IMR-90 (cell line): Measurements from ENCODE around the gene TNNI2. TPM values are rescaled to one million over a fixed set of nuclear protein-coding genes. Genes with fewer than 3 reads are reported as not detected.

Source experiments
- ATAC-seq: fragments of 200-7000 bp; cut with Tn5 transposase; 2 replicates; pipeline ENCODE4 v1.9.1; 2020; ENCODE audit warnings: low read depth, mild to moderate bottlenecking, moderate library complexity
- BruUV-seq: library from RNA; stranded (reverse); fragments of 400-500 nt; replicated peaks from 2 replicates; lab custom pipeline; 2021; lab: Mats Ljungman, UMichigan
- CTCF ChIA-PET: fragments of 300-600 bp; formaldehyde crosslinking; extraction: SDS; loops from one replicate; lab custom pipeline; 2021; ENCODE audit warnings: antibody characterized with exemption; lab: Yijun Ruan, JAX
- POLR2A ChIA-PET: fragments of 300-600 bp; sonication (Branson Sonifier 250); formaldehyde crosslinking; loops from one replicate; lab custom pipeline; 2022; ENCODE audit warnings: antibody characterized with exemption; ENCODE audit not compliant: unreplicated experiment; lab: Charles Lee
- DNase-seq: peaks from one replicate; pipeline ENCODE4 v3.0.0; 2013
- H2AFZ ChIP-seq: replicated peaks from 2 replicates; pipeline ENCODE3; 2013; ENCODE audit warnings: low read length, mild to moderate bottlenecking; ENCODE audit not compliant: poor library complexity
- H2AK5ac ChIP-seq: 2 replicates; pipeline ENCODE4 v1.6.1; 2013; ENCODE audit warnings: low read depth, low read length, inconsistent platforms
- H2AK9ac ChIP-seq: replicated peaks from 2 replicates; pipeline ENCODE3; 2013; ENCODE audit warnings: mild to moderate bottlenecking, low read depth, low read length, moderate library complexity; ENCODE audit not compliant: poor library complexity
- H2BK120ac ChIP-seq: 2 replicates; pipeline ENCODE4 v1.6.1; 2013; ENCODE audit warnings: low read depth, low read length, inconsistent platforms
- H2BK15ac ChIP-seq: 3 replicates; pipeline ENCODE4 v1.6.1; 2013; ENCODE audit warnings: low read depth, low read length, inconsistent platforms
- H2BK20ac ChIP-seq: 2 replicates; pipeline ENCODE4 v1.6.1; 2013; ENCODE audit warnings: low read depth, mild to moderate bottlenecking, inconsistent platforms, low read length, moderate library complexity
- H2BK5ac ChIP-seq: 2 replicates; pipeline ENCODE4 v1.6.1; 2013; ENCODE audit warnings: mild to moderate bottlenecking, low read depth, low read length, inconsistent platforms; ENCODE audit not compliant: poor library complexity, severe bottlenecking
- H3K14ac ChIP-seq: replicated peaks from 2 replicates; pipeline ENCODE4 v1.6.1; 2013; ENCODE audit warnings: low read depth, low read length, inconsistent platforms
- H3K18ac ChIP-seq: 2 replicates; pipeline ENCODE4 v1.6.1; 2013; ENCODE audit warnings: low read depth, low read length, control low read depth
- H3K23ac ChIP-seq: 2 replicates; pipeline ENCODE4 v1.6.1; 2013; ENCODE audit warnings: low read depth, low read length, inconsistent platforms
- H3K27ac ChIP-seq: 2 replicates; pipeline ENCODE4 v1.5.1; 2013; ENCODE audit warnings: mild to moderate bottlenecking, control low read depth, low read length; ENCODE audit not compliant: insufficient read depth
- H3K27me3 ChIP-seq: 2 replicates; pipeline ENCODE4 v1.6.1; 2013; ENCODE audit warnings: low read length; ENCODE audit not compliant: control insufficient read depth, insufficient read depth
- H3K36me3 ChIP-seq: 2 replicates; pipeline ENCODE4 v1.6.1; 2013; ENCODE audit warnings: low read length, mixed read lengths; ENCODE audit not compliant: control insufficient read depth, insufficient read depth
- H3K4ac ChIP-seq: 2 replicates; pipeline ENCODE4 v1.6.1; 2013; ENCODE audit warnings: low read depth, low read length, inconsistent platforms
- H3K4me1 ChIP-seq: 2 replicates; pipeline ENCODE4 v1.6.1; 2013; ENCODE audit warnings: low read length, mixed read lengths; ENCODE audit not compliant: control insufficient read depth, insufficient read depth
- H3K4me2 ChIP-seq: 2 replicates; pipeline ENCODE4 v1.6.1; 2013; ENCODE audit warnings: low read depth, mild to moderate bottlenecking, control low read depth, low read length, moderate library complexity
- H3K4me3 ChIP-seq: 2 replicates; pipeline ENCODE4 v1.5.1; 2013; ENCODE audit warnings: low read depth, mild to moderate bottlenecking, control low read depth, low read length, moderate library complexity; ENCODE audit not compliant: insufficient read depth
- H3K56ac ChIP-seq: 2 replicates; pipeline ENCODE4 v1.6.1; 2013; ENCODE audit warnings: low read length, inconsistent platforms; ENCODE audit not compliant: insufficient read depth; ENCODE audit errors: extremely low read depth
- H3K79me1 ChIP-seq, 2 experiments: 2 replicates each; pipeline ENCODE4 v1.6.1; 2013; ENCODE audit warnings: low read length in 2 of 2, inconsistent platforms in 1 of 2, low read depth in 1 of 2
- H3K9ac ChIP-seq: 2 replicates; pipeline ENCODE4 v1.6.1; 2013; ENCODE audit warnings: low read depth, low read length, control low read depth
- H3K9me1 ChIP-seq: 2 replicates; pipeline ENCODE4 v1.6.1; 2013; ENCODE audit warnings: low read length, inconsistent platforms; ENCODE audit not compliant: insufficient read depth
- H3K9me3 ChIP-seq: 2 replicates; pipeline ENCODE4 v1.6.1; 2013; ENCODE audit warnings: low read length; ENCODE audit not compliant: control insufficient read depth, insufficient read depth
- H4K20me1 ChIP-seq: 2 replicates; pipeline ENCODE4 v1.6.1; 2013; ENCODE audit warnings: low read length, inconsistent platforms; ENCODE audit not compliant: insufficient read depth
- H4K5ac ChIP-seq: 2 replicates; pipeline ENCODE4 v1.6.1; 2013; ENCODE audit warnings: mild to moderate bottlenecking, low read depth, low read length, control low read depth
- H4K8ac ChIP-seq, 2 experiments: 2 replicates each; pipeline ENCODE4 v1.6.1; 2013; ENCODE audit warnings: low read depth in 2 of 2, low read length in 2 of 2, control low read depth in 1 of 2, inconsistent platforms in 1 of 2
- H4K91ac ChIP-seq: 2 replicates; pipeline ENCODE4 v1.6.1; 2013; ENCODE audit warnings: low read depth, low read length, inconsistent platforms; ENCODE audit not compliant: insufficient read depth
- BHLHE40 ChIP-seq: fragments of 150-350 bp; IDR thresholded peaks from 2 replicates; pipeline ENCODE4 v1.6.1; 2016; ENCODE audit warnings: mild to moderate bottlenecking, low read depth, low read length
- CEBPB ChIP-seq: IDR thresholded peaks from 2 replicates; pipeline ENCODE4 v1.6.1; 2012; ENCODE audit warnings: low read depth, low read length, improper control_type of control experiment
- CHD1 ChIP-seq: IDR thresholded peaks from 2 replicates; pipeline ENCODE4 v1.6.1; 2012; ENCODE audit warnings: low read depth, low read length, improper control_type of control experiment
- CTCF ChIP-seq: conservative IDR thresholded peaks from 2 replicates; pipeline ENCODE4 v1.5.1; 2012; ENCODE audit warnings: mild to moderate bottlenecking, low read depth, low read length, improper control_type of control experiment
- FOS ChIP-seq: fragments of 150-350 bp; IDR thresholded peaks from 2 replicates; pipeline ENCODE4 v1.6.1; 2016; ENCODE audit warnings: low read depth, low read length
- MAFK ChIP-seq: IDR thresholded peaks from 2 replicates; pipeline ENCODE4 v1.6.1; 2012; ENCODE audit warnings: low read depth, low read length, improper control_type of control experiment
- MAZ ChIP-seq: IDR thresholded peaks from 2 replicates; pipeline ENCODE4 v1.6.1; 2012; ENCODE audit warnings: low read depth, mild to moderate bottlenecking, low read length, improper control_type of control experiment, moderate library complexity, borderline replicate concordance
- RAD21 ChIP-seq: IDR thresholded peaks from 2 replicates; pipeline ENCODE4 v1.6.1; 2012; ENCODE audit warnings: low read length, improper control_type of control experiment
- RFX5 ChIP-seq: IDR thresholded peaks from 2 replicates; pipeline ENCODE4 v1.8.0; 2012; ENCODE audit warnings: low read depth, mild to moderate bottlenecking, low read length, moderate library complexity
- SMC3 ChIP-seq: fragments of 150-350 bp; IDR thresholded peaks from 2 replicates; pipeline ENCODE4 v1.6.1; 2016; ENCODE audit warnings: low read depth, mild to moderate bottlenecking, antibody characterized with exemption, low read length, moderate library complexity
- USF2 ChIP-seq: fragments of 150-350 bp; IDR thresholded peaks from 2 replicates; pipeline ENCODE4 v1.6.1; 2017; ENCODE audit warnings: mild to moderate bottlenecking, antibody characterized with exemption, low read length, low read depth
- WGBS, 2 experiments: methylation state at CpG; one replicate each; pipeline versions ENCODE4 v1.1.5 to v1.1.7; 2013; ENCODE audit warnings: missing lambda C conversion rate in 2 of 2; ENCODE audit not compliant: insufficient read length in 1 of 2; ENCODE audit errors: extremely low coverage in 2 of 2; 5-methylcytosine and 5-hydroxymethylcytosine counted together
- dilution Hi-C: fragments of 300-500 bp; cut with HindIII; formaldehyde crosslinking; loops from one replicate; pipeline ENCODE4 v1.14.3; 2018; ENCODE audit warnings: low sequenced_read_pairs; ENCODE audit not compliant: unreplicated experiment
- in situ Hi-C: fragments of 300-500 bp; cut with MboI; formaldehyde crosslinking; loops from 3 replicates; pipeline ENCODE4 v1.14.3; 2019; ENCODE audit warnings: low sequenced_read_pairs, inconsistent platforms, mixed read lengths
- intact Hi-C: fragments of 100-400 bp; cut with micrococcal nuclease; formaldehyde crosslinking; loops from 2 replicates; pipeline ENCODE4 v1.10.0; 2022
- polyA plus RNA-seq, 3 experiments: library from polyadenylated mRNA; depleted of rRNA; stranded (reverse); fragments of >200 nt; gene quantifications; 2 replicates each; pipeline ENCODE4 v1.2.3, GENCODE V29; 2012; ENCODE audit warnings: low replicate concordance in 1 of 3
- total RNA-seq: library from RNA; depleted of rRNA; stranded (reverse); fragments of >200 nt; gene quantifications from 2 replicates; pipeline ENCODE4 v1.2.3, GENCODE V29; 2012

The TNNI2 gene
- total and polyA plus RNA-seq, 2 of the 4 experiments (the other 2 are of a cell fraction), result not detected

GRCh38 chr11:1866776-1867175, 28.0 kb downstream of the TNNI2 start:
- Histone ChIP-seq H3K4ac (no peak overlapping the region), H2AK5ac (no peak overlapping the region), H3K27me3 (peaks cover 26% of the 10 kb centered on the region; the same call in 1 of the 2 replicates), H3K4me3 (no peak overlapping the region), H2BK20ac (no peak overlapping the region), H3K9ac (no peak overlapping the region), H3K23ac (no peak overlapping the region), H3K4me1 (peaks cover 14% of the 10 kb centered on the region), H2AK9ac (no peak overlapping the region), H4K5ac (no peak overlapping the region), H3K18ac (no peak overlapping the region), H4K20me1 (no peaks in the 10 kb centered on the region), H3K9me1 (peaks cover 4% of the 10 kb centered on the region), H2AFZ (no peak overlapping the region), H4K8ac (no peak overlapping the region), H4K91ac (no peak overlapping the region), H3K27ac (no peak overlapping the region), H3K56ac (no peak overlapping the region), H3K79me1 (no peaks in the 10 kb centered on the region), H2BK120ac (no peak overlapping the region), H3K9me3 (no peaks in the 10 kb centered on the region), H2BK5ac (no peak overlapping the region), H2BK15ac (no peak overlapping the region), H3K36me3 (no peaks in the 10 kb centered on the region), H3K14ac (no peak overlapping the region), H3K4me2 (no peak overlapping the region)
- DNase-seq (no peak), ATAC-seq (no peak)
- POLR2A ChIA-PET, result no interaction called here
- CTCF ChIA-PET, result no interaction called here
- 85% methylated on average over 7 of the region's 15 CpGs; no CpG with 5 or more reads in 1 of the 2 experiments for WGBS, 2 experiments
- in situ Hi-C loops (no loop called here), intact Hi-C loops (no loop called here), dilution Hi-C loops (no loop called here)
- BruUV-seq, result no TSS peak
- no peak for TF ChIP-seq SMC3
- TF ChIP-seq MAZ, result no peak
- TF ChIP-seq MAFK, result no peak
- no peak for TF ChIP-seq CHD1
- TF ChIP-seq CTCF, result no peak
- TF ChIP-seq USF2, result no peak
- TF ChIP-seq BHLHE40, result no peak
- no peak for TF ChIP-seq RFX5
- no peak for TF ChIP-seq CEBPB
- no peak for TF ChIP-seq RAD21
- no peak for TF ChIP-seq FOS
